Measurements from ENCODE around the gene SLC4A8. TPM values are rescaled to one million over a fixed set of nuclear protein-coding genes. Genes with fewer than 3 reads are reported as not detected.

The SLC4A8 gene
- total RNA-seq, 1 donor from 2014 or later = 1.0 TPM

DNA sequence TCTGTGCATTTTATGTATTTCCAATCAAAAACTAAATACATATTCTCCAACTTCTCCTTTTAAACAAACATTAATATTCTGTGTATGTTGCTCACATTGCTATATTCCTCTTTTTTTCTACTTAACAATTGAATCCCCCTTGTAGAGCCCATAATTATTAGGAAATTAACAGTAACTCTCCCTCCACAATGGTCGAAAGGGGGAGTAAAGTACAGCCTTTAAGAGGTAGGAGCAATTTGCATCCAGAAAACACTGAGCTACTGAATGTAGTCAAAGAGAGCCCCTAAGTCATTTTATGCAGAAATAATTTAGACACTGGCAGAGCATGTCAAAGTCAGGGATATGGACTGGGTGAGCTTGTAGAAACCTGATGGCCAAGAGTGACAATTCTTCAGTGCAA is 109.2 kb downstream of the SLC4A8 start:
- H3K36me3 ChIP-seq (ENCODE audit: control insufficient read depth, insufficient read depth, low read length) = no peaks in the 10 kb centered on the region
- TF ChIP-seq, protein P1, sequence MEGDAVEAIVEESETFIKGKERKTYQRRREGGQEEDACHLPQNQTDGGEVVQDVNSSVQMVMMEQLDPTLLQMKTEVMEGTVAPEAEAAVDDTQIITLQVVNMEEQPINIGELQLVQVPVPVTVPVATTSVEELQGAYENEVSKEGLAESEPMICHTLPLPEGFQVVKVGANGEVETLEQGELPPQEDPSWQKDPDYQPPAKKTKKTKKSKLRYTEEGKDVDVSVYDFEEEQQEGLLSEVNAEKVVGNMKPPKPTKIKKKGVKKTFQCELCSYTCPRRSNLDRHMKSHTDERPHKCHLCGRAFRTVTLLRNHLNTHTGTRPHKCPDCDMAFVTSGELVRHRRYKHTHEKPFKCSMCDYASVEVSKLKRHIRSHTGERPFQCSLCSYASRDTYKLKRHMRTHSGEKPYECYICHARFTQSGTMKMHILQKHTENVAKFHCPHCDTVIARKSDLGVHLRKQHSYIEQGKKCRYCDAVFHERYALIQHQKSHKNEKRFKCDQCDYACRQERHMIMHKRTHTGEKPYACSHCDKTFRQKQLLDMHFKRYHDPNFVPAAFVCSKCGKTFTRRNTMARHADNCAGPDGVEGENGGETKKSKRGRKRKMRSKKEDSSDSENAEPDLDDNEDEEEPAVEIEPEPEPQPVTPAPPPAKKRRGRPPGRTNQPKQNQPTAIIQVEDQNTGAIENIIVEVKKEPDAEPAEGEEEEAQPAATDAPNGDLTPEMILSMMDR (IDR thresholded peaks at IDR 0.05; ENCODE audit: insufficient read depth, low read length, poor library complexity, severe bottlenecking) = peak; percentile 24
- H3K4me3 ChIP-seq (ENCODE audit: low read depth, low read length) = no peak overlapping the region
- peaks cover 11% of the 10 kb centered on the region for H3K27me3 ChIP-seq (ENCODE audit: control insufficient read depth, insufficient read depth, low read length)
- no peak for DNase-seq (ENCODE audit: low read depth)

- Histone ChIP-seq H3K36me3 (ENCODE audit: control insufficient read depth, insufficient read depth, low read length) (no peaks in the 10 kb centered on the region), H3K4me3 (ENCODE audit: low read depth, low read length) (no peak overlapping the region), H3K27me3 (ENCODE audit: control insufficient read depth, insufficient read depth, low read length) (peaks cover 11% of the 10 kb centered on the region)
- no peak for DNase-seq (ENCODE audit: low read depth)
- TF ChIP-seq, protein P1 (IDR thresholded peaks at IDR 0.05; ENCODE audit: insufficient read depth, low read length, poor library complexity, severe bottlenecking) = no peak
Measured at GRCh38 chr12:51534216-51535074, 109.8 kb downstream of the SLC4A8 start.

DNA sequence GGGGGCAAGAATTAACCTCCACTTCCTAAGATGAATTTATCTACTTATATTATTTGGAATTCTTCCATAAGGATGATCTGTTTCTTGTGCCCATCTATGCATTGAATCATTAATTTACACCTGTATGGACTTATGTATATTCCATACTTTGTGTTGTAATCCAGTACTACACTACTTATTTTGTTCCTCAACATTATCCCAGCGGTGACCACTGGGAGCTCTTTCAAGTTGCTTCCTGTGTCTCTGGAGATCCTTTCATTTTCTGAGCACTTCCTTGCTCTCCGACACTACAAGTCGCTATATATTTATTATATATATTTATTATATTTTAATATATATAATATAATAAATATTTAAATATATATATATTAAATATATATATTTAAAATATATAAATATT is 111.5 kb downstream of the SLC4A8 start:
- Histone ChIP-seq H3K27me3 (ENCODE audit: control insufficient read depth, insufficient read depth, low read length) (peaks cover 11% of the 10 kb centered on the region), H3K4me3 (ENCODE audit: low read depth, low read length) (no peak overlapping the region), H3K36me3 (ENCODE audit: control insufficient read depth, insufficient read depth, low read length) (no peaks in the 10 kb centered on the region)
- TF ChIP-seq, protein P1 (IDR thresholded peaks at IDR 0.05; ENCODE audit: insufficient read depth, low read length, poor library complexity, severe bottlenecking) = peak; percentile 8
- no peak for DNase-seq (ENCODE audit: low read depth)

DNA sequence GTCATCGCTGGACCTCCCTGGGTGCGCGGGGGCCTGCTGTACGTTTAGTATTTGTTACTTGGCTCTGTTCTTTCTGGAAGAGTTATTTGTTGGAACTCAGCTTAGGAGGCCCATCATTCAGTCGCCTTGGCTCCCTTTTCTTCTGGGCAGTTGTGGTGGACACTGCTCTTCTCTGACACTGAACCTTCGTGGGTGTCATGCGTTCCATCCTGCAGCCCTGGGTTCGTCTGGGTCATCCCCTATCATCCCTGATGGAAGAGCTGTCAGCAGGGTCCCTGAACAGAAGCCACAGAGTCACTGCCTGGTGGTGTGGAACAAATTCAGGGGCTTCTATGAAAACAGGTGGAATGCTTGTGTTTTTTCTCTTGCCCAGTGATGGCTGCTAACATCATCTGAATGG is 113.5 kb downstream of the SLC4A8 start:
- Histone ChIP-seq H3K4me3 (ENCODE audit: low read depth, low read length) (no peak overlapping the region), H3K27me3 (ENCODE audit: control insufficient read depth, insufficient read depth, low read length) (peaks cover 8% of the 10 kb centered on the region), H3K36me3 (ENCODE audit: control insufficient read depth, insufficient read depth, low read length) (no peaks in the 10 kb centered on the region)
- TF ChIP-seq, protein P1 (IDR thresholded peaks at IDR 0.05; ENCODE audit: insufficient read depth, low read length, poor library complexity, severe bottlenecking) = no peak
- no peak for DNase-seq (ENCODE audit: low read depth)

GRCh38 chr12:51538599-51538998 is 114.0 kb downstream of the SLC4A8 start:
- TF ChIP-seq, protein P1 (IDR thresholded peaks at IDR 0.05; ENCODE audit: insufficient read depth, low read length, poor library complexity, severe bottlenecking) = no peak
- Histone ChIP-seq H3K27me3 (ENCODE audit: control insufficient read depth, insufficient read depth, low read length) (peaks cover 8% of the 10 kb centered on the region), H3K4me3 (ENCODE audit: low read depth, low read length) (no peak overlapping the region), H3K36me3 (ENCODE audit: control insufficient read depth, insufficient read depth, low read length) (no peaks in the 10 kb centered on the region)
- DNase-seq (ENCODE audit: low read depth) = no peak

DNA sequence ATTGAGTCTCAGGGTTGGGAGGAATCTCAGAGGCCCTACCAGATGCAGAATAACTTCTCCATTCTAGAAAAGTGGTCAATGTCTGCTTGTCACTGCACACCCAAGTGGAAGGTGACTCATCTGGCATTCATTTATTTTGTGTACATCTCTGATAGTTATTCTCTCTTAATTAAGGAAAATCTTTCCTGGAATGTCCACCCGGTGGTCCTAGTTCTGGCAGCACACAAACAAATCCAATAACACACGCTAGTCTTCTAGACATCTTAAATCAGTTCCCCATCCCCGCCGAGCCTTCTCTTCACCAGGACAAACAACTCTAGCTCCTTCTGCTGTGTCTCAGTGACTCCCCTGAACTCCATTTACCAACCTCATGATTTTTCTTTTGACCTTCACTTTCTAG is 116.4 kb downstream of the SLC4A8 start:
- peaks cover 7% of the 10 kb centered on the region for H3K27me3 ChIP-seq (ENCODE audit: control insufficient read depth, insufficient read depth, low read length)
- TF ChIP-seq, protein P1 (IDR thresholded peaks at IDR 0.05; ENCODE audit: insufficient read depth, low read length, poor library complexity, severe bottlenecking) = no peak
- H3K36me3 ChIP-seq (ENCODE audit: control insufficient read depth, insufficient read depth, low read length) = no peaks in the 10 kb centered on the region
- DNase-seq (ENCODE audit: low read depth) = no peak
- no peak overlapping the region for H3K4me3 ChIP-seq (ENCODE audit: low read depth, low read length)
